HG03280 (cell line): Measurements from ENCODE around the gene CCDC188.

Experiments used
- ATAC-seq: cut with Tn5 transposase; IDR thresholded peaks from one replicate; pipeline ENCODE4 v1.9.1; 2021; ENCODE audit warnings: mild to moderate bottlenecking, moderate library complexity; ENCODE audit not compliant: unreplicated experiment

CCDC188 gene

GRCh38 chr22:20135806-20136602 is 14.9 kb downstream of the CCDC188 start:
- ATAC-seq: no peak

DNA sequence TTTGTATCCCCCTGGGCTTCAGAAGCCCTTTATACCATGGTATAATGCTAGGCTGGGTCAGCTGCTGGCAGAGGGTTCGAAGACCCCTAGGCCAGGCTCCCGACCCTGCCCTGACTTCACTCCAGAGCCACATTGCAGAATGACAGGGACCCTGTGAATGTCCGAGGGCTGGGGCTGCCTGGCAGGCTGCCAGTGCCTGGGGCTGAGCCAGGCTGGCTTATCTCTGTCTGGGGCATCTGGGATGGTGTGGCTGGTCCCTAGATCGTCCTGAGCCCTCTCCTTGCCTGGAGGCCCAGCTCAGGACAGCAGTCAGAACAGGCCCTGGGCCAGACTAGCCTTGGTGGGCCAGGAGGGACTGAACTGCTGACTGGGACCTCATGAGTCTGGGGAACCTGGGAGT is 15.6 kb downstream of the CCDC188 start:
- no peak for ATAC-seq

- ATAC-seq: no peak
Observed at GRCh38 chr22:20133930-20134549, 16.8 kb downstream of the CCDC188 start.

DNA sequence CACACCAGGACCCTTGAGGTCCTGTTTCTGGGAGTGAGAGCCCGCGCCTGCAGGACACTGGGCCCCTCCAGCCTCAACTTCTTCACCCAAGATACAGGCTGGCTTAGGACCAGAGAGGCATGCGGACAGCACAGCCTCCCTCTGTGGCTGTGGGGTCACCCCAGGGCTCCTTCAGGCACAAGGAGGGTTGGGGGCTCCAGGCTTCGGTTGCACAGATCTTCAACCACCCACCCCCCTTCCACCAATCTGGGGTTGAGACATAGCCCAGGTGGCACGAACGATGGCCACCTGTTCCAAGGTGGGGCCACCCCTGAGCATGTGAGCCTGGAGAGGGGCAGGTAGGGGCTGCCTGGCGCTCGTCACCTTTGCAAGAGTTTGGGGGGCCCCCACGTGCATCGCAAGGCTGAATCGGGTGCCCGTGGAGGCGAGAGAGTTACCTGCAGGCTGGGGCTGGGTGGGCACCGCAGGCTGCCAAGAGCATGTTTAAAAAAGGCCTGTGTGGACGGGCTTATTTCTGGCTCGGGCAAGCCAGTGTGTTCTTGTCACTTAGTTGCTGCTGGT is 18.1 kb downstream of the CCDC188 start:
- ATAC-seq: no peak

- ATAC-seq: peak; percentile 16
Observed at GRCh38 chr22:20131859-20132685, 18.8 kb downstream of the CCDC188 start.

- peak; percentile 49 for ATAC-seq
Observed at GRCh38 chr22:20131597-20131858, 19.3 kb downstream of the CCDC188 start, which contains the start of gene ZDHHC8. ZDHHC8 (plus strand) TSS chr22:20131804; CDS start chr22:20131948, 144 bp downstream.

DNA sequence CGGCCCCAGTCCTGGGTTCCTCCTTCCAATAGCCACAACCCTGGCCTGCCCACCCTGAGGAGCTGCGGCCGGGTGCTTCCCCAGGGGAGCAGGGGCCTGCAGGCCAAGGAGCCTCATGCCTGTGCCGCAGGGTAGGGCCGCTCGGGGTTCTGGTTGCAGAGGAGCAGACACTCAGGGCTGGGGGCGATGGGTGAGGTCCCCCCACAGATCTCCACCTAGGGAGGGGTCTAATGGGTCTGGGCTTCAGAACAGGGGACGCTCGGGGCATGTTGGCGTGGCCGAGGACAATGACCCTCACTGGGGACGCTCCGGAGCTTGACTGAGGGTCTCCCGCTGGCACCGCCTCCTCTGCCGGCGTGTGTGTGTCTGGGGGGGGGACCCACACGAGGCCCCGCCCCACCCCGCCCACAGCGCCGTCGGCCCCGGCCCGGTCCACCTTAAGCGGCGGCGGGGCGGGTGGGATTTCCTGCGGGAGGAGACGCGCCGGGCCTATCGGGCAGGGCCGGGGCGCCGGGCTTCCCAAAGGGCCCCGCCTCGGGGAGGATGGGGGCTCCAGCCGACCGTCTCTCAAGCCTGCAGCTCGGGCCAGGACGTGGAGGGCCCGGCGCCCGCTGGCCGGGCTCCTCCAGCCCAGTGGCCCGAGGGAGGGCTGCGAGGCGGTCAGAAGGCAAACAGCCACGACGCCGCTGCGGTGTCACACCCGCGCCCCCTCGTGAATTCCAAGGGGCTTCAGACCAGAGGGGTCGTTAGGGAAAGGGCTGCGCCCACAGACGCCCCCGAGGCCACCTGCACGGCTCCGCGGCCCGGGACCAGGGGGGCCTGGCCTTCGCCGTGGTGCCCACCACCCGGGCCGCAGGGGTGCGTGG is 19.9 kb downstream of the CCDC188 start:
- ATAC-seq: peak; percentile 47

GRCh38 chr22:20130319-20130718 is 20.5 kb downstream of the CCDC188 start:
- no peak for ATAC-seq

- ATAC-seq: no peak
Observed at GRCh38 chr22:20129747-20130014, 21.2 kb downstream of the CCDC188 start.

DNA sequence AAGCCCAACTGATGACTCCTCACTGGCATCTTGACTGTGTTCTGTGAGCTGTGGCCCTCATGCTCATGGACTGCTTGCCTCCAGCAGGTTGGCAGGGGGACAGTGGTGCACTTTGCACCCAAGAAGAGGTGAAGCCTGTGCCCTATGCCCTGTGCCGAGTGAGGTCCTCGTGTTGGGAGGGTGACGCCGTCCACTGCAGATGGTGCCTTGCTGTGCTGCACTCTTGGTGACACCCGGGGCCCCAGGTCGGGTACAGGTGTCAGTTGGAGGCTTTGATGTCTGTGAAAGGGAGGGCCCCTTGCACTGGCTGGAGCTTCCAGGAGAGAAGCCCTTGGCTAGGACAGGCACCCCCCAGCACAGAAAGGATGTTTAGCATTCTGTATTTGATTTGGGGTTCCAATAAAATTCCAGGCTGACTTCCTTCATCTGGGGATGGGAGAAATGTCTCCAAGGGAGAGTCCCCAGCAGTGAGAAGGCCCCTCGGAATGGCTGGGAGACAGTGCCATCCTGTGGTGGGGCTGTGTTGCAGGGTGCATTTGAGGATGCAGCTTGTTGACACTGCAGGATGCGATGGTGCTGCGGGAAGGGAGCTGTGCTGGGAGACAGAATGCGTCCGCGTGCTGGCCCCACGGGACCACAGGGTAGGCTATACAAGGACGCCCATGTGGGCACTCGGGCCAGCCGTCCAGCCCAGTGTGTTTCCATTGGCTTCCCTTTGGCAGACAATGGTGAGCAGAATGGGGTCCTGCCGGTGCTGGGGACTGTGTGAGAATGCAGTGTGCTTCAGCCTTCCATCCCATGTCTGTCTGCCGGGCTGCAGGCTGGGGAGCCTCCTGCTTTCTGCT is 21.7 kb downstream of the CCDC188 start:
- no peak for ATAC-seq

- ATAC-seq: no peak
Observed at GRCh38 chr22:20128619-20128901, 22.3 kb downstream of the CCDC188 start.

DNA sequence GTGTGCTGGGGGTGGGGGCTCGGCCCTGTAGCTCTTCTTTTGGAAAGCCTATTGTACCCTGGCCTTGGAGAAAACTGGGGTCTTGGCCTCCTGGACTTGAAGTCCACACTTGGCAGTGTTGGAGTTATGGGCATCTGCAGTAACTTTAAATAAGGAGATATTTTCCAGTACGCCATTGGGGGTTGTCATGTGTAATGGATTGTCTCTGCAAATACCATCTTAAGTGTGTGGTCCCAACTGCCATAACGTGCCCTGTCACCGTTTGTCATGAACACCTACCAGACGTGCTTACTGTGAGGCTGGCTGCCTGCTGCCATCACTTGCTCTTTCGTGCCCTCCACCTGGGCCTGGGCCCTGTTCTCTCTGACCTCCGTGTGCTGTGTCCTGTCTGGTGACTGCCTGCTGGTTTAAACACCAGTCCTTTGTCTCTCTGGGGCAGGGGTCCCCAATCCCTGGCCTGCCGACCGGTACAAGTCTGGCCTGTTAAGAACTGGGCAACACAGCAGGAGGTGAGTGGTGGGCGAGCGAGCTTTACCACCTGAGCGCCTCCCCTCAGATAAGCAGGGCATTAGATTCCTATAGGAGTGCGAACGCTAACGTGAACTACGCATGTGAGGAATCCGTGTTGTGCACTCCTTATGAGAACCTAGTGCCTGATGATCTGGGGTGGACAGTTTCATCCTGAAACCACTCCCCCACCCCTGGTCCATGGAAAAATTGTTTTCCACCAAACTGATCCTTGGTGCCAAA is 22.8 kb downstream of the CCDC188 start:
- no peak for ATAC-seq

DNA sequence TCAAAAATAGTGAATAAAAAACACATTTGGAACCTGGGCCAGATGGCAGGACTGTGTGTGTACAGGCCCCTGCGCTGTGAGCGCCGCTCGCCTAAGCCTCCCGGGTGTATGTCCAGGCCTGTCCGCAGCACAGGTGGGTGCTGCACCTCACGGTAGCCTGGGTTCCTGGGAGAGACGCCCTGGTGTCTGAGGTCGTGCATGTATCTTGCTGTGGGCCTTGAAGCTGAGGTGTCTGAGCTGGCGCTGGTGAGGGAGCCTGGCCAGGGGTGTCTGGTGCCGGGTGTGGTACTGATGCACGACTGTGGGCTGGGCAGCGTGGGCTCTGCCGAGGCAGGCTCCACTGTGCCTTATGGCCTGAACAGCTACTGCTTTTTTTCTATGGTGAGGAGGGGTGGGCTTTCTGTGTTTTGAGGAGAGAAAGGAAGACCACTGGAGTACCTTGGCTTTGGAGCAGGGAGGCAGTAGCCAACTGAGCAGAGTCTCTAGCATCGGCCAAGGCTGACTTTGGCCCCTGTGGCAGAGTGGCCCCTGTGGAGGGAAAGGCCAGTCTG is 23.5 kb downstream of the CCDC188 start:
- no peak for ATAC-seq

GRCh38 chr22:20126284-20127029 is 24.4 kb downstream of the CCDC188 start:
- no peak for ATAC-seq

DNA sequence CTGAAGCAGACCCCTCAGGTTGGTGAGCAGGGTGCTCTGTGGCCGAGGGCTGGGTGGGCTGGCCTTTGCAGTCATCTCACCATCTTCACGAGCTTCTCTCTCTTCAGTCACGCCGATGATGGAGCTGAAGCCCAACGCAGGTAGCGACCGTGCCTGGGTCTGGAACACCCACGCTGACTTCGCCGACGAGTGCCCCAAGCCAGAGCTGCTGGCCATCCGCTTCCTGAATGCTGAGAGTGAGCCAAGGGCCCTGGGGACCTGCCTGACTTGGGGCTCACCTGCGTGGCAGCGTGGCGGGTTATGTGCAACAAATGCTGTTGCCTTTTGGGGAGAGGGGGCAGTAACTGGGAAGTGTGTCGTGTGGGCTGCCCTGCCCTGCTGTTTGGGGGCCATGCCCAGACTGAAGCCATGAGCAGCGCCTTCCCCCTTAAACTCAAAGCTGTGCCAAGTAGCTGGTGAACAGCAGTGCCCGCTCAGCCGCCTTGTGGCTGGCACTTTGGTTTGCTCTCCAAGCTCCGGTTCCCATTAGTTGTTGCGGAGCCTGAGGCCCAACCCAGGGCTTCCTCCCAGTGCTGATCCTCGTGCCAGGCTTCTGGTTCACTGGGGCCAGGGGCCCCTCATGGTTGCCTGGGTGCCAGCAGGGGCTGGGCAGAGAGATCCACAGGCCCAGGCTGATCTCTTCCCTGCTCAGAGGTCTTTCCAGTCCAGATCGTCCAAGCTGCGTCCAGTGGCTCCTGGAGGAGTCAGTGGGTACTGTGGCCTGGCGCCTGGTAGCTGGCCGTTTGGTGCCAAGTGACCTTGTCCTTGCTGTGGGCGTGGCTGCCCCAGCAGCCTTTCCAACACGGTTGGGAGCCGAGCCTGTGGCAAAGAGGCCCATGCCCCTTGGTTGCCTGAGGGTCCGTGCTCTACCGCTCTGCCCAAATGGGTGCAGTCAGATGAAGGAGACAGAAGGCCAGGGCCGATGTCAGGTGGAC is 25.4 kb downstream of the CCDC188 start:
- no peak for ATAC-seq

DNA sequence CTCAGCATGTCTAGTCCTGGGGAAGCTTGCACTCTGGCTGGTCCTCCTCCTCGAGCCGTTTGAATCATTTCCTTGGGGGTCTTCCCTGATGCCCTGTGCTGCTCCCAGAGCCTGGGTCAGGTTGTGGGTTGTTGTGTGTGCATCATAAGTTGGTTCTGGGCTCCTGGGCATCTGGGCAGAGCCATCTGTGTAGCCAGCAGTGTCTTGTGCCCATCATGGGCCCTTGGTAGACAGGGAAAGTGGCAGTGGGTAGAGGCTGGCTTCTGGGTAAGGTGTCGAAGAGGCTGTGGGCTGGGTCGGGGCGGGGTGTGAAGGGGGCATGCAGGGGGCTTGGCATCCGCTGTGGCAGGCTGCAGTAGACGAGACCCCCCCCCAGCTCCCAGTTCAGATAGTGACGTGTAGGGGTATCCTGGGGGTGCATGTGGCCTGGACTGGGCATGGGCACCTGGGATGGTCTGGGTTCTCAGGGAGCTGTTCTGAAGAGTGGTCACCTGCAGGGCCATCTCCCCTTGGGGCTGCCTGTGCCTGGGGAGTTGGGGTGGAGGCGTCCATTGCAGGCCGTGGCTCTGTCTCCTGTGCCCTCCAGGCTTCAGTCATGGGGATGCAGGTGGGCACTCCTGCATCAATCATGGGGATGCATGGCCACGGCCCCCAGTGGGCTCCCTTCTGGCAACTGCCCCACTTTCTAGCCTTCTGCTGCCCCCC is 26.6 kb downstream of the CCDC188 start:
- ATAC-seq: no peak
